Fibroblast of mammary gland (primary cell): Measurements from ENCODE around the gene DMRTC2.

Experiments
- DNase-seq: peaks from one replicate; pipeline ENCODE4 v3.0.0-alpha.2; 2010; ENCODE audit warnings: low read depth
- H3K4me3 ChIP-seq: 2 replicates; pipeline ENCODE4 v1.5.1; 2011; ENCODE audit warnings: low read depth, mild to moderate bottlenecking, low read length, moderate library complexity; ENCODE audit not compliant: control insufficient read depth
- CTCF ChIP-seq: conservative IDR thresholded peaks from 2 replicates; pipeline ENCODE4 v1.5.1; 2011; ENCODE audit warnings: low read depth, low read length, inconsistent platforms; ENCODE audit not compliant: control insufficient read depth, insufficient read depth

Gene DMRTC2

GRCh38 chr19:41893899-41894298 is 49.1 kb downstream of the DMRTC2 start:
- no peak overlapping the region for H3K4me3 ChIP-seq
- no peak for TF ChIP-seq CTCF
- peak; percentile 47 for DNase-seq

DNA sequence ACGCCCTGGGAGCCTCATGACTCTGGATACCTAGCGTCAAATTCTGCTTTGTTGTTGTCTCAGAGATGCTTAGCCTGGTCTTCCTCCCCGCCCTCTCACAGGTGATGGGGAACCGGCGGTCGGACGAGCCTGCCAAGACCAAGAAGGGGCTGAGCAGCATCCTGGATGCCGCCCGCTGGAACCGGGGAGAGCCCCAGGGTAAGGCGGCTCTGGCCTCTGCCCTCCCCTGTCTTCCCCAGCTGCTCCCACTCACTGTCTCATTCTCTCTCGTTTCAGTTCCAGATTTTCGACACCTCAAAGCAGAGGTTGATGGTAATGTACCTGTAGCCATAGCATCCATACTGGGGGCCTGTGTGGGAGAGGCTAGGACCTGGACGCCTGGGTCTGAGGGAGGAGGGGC is 49.5 kb downstream of the DMRTC2 start:
- no peak overlapping the region for H3K4me3 ChIP-seq
- no peak for TF ChIP-seq CTCF
- DNase-seq: no peak

DNA sequence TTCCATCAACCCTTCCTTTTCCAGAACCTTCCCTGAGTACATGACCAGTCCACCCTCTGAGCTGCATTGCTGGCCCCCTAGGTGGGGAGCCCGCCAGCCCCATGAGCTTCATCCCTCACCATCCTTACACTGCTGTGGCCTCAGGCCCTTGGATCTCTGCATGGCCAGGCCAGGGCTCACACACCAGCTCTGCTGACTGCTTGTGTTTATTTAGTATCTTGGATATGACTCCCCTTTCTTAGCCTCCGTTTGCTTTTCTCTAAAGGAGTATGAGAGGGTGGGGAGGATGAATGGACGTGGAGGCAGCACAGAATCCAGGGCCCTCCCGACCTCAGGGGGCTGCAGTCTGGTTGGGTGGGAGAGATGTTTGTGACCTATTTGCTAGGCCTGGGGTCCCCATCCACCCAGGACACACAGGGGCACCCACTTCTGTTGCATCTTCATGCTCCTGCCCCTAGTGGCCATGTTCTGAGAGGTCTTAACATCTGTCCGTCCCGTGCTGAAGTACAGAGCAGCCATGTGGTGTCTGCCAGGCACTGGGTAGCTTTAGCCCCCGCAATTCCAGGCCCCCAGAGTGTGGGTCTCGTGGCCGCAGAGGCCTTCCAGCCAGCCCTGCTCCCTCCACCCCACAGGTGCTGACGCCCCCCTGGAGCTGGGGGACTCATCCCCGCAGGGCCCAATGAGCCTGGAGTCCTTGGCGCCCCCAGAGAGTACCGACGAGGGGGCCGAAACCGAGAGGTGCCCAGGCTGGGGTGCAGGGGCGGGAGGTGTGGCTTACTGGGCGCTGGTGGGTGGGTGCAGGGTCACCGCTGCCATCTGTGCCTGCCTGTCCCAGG is 51.1 kb downstream of the DMRTC2 start:
- H3K4me3 ChIP-seq: no peak overlapping the region
- DNase-seq: no peak
- TF ChIP-seq CTCF: peak; percentile 26

DNA sequence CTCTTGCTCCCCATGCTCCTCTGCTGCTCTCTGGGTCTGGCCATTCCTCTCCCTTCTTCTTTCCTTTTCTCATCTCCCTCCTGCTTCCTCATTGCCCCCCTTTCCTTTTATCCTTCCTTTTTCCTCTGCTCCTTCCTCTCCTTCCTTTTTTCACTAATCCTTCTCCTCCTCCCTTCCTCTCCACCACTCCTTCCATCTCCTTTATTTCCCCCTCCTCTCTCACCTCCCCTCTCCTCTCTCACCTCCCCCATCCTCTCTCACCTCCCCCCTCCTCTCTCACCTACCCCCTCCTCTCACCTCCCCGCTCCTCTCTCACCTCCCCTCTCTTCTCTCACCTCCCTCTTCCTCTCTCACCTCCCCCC is 51.7 kb downstream of the DMRTC2 start:
- DNase-seq: no peak
- no peak for TF ChIP-seq CTCF
- no peak overlapping the region for H3K4me3 ChIP-seq

GRCh38 chr19:41897181-41897580 is 52.3 kb downstream of the DMRTC2 start:
- no peak overlapping the region for H3K4me3 ChIP-seq
- no peak for DNase-seq
- no peak for TF ChIP-seq CTCF

- H3K4me3 ChIP-seq: no peak overlapping the region
- TF ChIP-seq CTCF: no peak
- DNase-seq: no peak
Observed at GRCh38 chr19:41897820-41898219, 53.0 kb downstream of the DMRTC2 start.
